Forelimb muscle (tissue), 1 donor: ENCODE results near the gene SLC35G1. TPM values are rescaled to one million over a fixed set of nuclear protein-coding genes. Genes with fewer than 3 reads are reported as not detected.

Source experiments
- DNase-seq: peaks from one replicate; pipeline ENCODE4 v3.0.0-alpha.2; 2013; ENCODE audit warnings: low read depth
- polyA plus RNA-seq: library from polyadenylated mRNA; unstranded; fragments of 120-200 nt; gene quantifications from one replicate; pipeline ENCODE4 v1.2.1, GENCODE V29; 2013; ENCODE audit not compliant: insufficient read length

SLC35G1 gene
- polyA plus RNA-seq, 1 donor: 3.6 TPM

DNA sequence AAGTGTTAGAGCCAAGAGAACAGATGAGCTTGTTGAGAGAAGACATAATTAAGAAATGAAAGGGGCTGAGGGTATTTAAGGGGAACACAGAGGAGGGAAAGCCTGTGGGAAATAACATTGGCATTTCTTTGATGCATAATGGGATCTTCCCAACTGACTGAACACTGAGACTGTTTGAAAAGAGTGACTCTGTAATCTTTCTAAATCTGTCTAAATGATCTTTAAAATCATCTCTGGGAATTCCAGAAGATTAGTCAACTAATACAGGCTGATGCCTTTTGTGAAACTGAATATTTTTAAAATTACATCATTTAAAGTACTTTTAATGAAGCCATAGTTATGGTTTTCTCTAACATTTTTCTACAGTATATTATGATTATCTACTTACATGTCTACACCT is 17.4 kb upstream of the SLC35G1 start:
- no peak for DNase-seq

DNA sequence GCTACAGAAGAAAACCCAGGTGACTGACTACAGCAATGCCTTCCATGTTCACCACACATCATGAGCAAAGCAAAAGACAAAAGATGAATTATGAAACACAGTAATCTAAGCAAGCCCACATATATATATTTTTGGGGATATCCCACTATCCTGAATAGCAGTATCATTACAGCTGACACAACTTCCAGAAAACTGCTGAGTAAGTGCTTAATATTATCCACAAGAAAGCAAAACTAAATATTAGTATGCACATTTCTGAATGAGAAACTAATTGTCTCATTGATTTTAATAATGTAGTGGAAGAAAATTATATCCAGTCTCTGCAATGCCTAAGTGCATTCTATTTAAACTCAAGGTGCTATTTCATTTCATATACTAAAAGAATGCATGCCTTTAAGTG is 14.5 kb upstream of the SLC35G1 start:
- DNase-seq: no peak

DNA sequence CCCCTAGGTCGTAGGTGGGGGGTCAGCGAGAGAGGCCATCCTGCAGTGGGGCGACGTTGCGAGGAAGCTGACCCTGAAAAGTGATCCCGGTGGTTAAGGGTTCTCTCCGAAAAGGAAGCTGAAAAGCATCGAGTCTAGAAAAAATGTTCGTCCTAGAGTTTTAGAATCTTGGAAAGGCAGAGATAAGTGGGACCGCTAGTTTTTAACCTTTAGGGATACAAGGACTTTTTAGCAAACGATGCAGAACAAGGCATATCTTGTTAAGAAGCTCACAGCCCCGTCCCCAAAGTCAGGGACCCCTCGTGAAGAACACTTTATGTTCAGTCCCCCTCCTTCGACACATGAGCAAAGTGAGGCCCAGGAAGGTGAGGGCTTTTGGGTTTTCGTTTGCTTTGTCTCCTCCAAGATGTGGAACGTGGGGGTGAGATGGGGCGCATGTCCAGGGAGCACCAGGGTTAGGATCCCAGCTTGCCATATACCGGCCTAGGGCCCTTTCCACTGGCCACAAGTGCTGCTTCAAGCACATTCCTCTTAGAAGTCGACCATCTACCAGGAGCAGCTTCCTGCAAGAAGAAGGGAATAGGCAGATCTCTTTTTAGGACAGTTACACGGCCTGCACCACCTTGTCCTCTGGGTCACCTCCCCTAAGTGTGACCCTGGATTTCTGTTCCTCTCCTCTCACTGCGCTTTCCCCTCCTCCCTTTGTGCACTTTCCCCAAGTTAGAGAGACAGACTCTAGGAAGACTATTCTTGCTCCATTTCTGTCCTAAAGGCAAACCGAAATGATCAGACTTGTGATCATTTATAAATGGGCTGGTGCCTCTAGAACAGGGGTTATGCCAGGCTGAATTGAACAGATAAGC is 969 bp downstream of the SLC35G1 start:
- no peak for DNase-seq

DNA sequence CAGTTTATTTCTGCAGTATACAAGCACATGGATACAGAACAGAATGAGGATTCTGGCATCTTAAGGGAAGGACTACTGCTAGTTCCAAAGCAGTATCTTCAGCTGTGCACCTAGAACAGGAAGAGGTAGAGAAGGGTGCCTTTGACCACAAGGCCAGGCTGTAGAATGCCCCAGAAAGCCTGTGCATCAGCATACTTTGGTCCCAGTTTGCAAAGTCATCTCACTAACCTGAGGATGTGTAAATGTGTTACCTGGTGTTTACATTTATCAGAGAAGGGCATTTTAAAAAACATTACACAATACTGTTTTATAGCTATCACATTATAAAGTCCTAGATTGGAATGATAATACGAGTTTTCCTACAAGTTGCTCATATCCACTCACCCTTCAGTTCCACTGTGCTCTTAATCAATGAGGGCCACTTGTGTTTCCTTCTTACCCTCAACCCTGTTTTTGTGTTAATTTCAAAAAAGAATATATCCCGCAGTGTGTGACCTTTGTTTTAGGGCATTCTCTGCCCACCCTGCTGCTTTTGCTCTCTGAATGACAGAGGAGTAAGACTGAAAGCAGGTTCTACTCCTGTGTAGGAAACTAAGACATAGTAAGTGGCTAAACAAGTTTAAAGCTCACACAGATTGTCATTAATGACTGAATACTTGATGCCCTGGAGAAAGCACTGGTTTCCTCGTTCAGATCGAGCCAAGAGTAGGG is 3.4 kb downstream of the SLC35G1 start:
- no peak for DNase-seq

DNA sequence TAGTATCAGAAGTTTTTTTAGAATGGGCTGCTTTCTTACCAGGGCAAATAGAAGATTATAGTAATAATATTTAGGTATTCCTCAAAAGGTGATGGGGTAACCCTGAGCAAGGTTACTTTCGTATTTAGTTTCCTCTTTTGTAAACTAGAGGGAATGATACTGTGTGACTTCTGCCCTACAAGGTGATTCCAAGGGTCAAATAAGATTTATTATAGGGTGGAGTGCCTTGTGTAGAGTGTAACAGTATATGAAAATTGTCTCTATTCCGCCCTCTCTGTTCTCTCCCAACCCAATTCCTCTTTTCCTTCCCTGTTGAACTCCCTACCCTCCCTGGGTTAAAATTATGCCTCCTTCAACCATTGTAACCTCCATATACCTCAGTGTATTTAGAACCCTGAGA is 5.3 kb downstream of the SLC35G1 start:
- DNase-seq: no peak

DNA sequence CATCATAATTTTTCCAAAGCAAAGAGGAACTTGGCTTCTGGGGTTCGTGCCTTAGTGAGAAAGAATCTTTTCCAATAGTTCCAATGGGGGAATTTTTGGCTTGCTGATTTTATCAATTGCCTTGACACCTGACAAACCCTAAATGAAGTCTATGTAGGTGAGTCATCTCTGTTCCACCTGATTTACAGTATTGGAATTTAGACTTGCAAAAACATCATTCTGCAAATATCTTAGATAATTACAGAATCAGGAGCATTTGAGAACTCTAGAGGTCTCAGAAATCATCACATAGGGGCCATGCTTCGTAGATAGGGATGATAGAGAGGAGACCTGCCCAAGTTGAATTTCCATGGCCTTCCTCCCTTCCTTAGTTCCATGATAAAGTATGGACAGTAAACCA is 9.3 kb downstream of the SLC35G1 start:
- no peak for DNase-seq

DNA sequence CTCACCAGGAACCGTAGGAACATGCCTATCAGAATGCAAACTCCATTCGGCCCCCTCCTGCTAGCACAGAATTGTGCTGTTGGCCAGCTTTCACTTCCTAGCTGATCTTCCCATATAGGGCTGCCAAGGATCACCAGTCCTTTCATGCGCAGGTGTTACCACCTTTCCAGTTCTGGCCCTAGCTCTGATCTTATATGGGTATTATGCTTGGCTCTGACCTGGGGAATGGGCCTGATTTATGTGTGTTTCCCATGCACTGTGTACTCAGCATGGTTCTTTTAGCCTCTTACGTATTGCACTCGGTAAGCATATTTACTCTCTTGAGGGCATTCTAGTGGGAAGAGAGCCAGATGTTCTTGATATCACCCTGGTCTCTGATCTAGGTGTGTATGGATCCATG is 11.1 kb downstream of the SLC35G1 start:
- DNase-seq: no peak

DNA sequence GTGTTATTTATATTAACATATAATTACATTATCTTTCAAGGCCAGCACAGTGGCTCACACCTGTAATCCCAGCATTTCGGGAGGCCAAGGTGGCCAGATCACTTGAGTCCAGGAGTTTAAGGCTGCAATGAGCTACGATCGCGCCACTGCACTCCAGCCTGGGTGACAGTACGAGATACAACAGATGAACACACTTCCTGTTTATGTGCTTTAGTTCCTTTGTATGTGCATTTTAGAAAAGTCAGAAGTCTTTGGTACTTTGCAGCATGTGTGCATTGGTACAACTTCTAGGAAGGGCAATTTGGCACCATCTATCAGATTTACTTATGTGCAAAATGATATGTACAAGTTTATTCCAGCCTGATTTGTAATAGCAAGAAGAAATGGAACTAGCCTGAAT is 13.3 kb downstream of the SLC35G1 start:
- DNase-seq: no peak

DNA sequence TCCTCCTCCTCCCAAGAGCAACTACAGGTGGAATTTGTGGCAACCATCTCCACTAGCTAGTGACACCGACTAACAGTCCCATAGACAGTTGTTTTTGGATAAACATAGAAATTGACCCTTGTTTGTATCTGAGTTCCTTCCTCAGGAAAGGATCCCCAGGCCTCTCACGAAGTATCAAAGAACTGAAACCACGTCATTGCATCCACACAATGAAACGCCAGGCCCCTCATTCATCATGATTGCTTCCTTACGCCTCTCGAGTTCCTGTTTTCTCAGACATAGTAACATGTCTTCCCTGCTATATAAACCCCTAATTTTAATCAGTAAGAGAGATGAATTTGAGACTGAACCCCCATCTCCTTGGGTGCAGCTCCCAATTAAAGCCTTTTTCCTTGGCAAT is 18.1 kb downstream of the SLC35G1 start:
- no peak for DNase-seq

DNA sequence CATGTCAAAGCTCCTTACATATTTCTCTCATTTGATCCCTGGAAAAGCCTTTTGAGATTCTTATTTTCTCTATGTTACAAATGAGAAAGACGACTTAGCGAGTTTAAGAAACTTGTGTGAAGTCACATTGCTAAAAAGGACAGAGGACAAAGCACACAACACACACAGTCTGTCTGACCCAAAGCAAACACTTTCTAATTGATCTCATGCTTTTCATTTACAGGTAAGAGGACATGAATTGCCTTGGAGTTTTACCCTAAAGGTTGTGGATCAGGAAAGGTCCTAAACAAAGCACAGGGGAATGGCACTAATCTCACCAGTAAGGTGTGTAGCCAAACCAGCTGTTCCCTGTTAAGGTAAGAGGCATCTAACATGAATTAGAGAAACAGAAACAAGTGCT is 18.7 kb downstream of the SLC35G1 start:
- no peak for DNase-seq

DNA sequence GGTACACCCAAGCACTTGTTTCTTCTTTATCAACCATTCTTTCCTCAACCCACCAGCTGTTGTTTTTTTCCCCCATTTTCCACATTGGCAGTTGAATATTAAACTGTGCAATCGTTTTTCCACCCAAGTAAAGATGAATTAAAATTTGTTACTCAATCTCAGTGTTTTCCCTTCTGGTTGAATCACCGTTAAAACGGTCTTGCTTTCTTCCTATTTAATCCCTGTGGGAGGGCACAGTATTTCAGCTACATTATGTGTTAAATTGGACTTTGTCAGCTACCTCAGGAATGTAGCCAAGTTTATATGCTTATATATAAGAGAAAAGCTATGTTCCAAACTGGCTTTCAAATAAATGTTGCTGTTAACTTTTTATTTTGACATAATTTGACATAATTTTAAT is 19.9 kb downstream of the SLC35G1 start:
- no peak for DNase-seq

DNA sequence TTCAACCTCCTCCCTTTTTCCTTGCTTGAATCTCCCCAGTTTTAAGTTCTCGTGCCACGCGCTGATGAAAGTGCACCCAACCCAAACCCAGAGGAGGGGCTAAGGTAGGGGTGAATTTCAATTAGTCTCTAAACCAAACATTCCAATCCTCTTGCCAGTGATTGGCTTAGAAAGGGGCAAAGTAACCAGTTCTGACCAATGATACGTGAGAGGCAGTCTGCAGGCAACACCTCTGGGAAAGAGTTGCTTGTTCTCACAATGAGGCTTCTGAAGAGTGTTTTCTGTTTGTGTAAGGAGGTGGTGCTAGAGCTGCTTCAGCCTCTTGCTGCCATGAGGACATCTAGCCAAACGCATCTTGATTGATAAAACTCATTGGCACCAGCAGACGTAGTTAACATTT is 21.8 kb downstream of the SLC35G1 start:
- no peak for DNase-seq

DNA sequence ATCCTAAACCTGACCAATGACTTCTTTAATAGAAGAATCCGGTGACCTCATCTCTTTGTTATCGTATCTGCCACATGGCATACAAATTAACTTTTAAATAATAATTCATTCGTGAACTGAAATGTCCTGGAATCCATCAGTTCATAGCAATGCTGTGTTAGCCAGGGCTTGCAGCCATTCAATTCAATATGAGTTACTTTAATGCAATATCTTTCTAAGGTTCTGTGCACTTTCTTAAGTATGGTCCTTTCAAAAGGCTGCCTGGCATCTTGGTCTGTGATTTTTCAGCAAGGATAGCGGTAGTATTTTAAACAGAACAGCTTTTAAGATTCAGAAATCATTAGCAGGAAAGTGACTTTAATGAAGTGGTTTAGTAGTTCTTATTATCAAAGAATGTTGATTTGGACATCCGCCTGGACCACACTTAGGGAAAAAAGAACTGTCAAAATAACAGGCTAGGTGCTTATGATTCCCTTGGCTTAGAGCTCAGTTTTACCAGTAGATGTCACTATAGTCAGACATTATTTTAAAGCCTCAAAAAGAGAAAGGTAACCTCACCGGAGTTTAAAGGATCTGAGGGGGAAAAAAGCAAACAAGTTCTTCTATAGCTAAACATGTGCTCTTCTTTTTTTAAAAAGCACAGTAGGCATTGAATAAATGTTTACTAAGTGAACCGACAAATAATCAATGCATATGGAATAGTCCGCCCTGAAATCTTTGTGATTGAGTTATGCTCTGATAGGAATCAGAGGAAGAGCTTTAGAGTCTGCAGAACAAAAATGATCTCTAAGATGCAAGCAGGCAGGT is 22.7 kb downstream of the SLC35G1 start:
- no peak for DNase-seq

DNA sequence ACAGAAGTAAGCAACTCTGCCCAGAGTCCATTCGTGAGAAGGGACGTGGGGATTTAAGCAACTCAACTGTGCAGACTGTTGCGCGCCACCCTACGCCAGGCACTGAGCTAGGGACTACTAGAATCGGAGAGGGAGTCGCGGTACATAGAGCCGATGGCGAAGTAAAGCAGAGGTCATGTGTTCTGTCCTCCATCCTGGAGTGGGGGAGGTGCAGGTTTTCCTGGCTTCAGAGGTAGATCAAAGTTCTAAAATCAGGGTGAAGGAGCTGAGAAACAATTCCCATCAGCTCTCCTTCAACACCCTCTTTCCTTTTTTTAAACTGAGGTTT is 23.2 kb downstream of the SLC35G1 start:
- DNase-seq: no peak

DNA sequence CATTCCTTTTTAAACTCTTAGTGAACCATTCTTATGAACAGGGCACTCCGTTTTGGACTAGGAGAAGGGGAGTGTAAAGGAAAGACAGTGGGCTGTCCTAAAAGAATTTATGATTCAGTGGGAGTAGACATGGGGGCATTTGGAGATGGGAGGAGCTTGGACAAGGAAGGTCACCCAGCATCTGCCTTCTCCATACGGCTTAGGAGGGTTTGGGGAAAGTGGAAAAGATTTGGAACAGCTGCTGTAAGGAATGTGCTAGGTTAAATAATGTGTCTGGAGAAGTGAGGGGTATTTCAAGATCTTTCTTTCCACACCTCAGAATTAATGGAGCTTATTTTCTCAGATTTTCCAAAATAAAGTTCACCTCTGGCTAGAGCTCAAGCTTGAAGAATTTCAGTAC is 24.0 kb downstream of the SLC35G1 start:
- no peak for DNase-seq

DNA sequence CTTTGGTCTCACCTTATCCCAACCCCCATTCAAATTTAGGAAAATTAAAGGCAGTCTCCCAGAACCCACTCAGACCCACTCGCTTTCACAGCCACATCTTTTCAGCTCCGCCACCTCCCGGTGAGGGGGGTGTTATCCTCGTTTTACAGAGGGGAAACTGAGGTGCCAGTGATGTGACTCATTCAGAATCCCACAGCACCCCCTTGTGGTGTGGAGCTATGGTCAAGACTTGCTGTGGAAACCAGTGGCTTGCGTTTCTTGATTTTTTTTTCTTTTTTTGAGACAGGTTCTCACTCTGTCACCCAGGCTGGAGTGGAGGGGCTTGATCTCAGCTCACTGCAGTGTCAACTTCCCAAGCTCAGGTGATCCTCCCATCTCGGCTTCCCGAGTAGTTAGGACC is 27.6 kb downstream of the SLC35G1 start:
- no peak for DNase-seq

DNA sequence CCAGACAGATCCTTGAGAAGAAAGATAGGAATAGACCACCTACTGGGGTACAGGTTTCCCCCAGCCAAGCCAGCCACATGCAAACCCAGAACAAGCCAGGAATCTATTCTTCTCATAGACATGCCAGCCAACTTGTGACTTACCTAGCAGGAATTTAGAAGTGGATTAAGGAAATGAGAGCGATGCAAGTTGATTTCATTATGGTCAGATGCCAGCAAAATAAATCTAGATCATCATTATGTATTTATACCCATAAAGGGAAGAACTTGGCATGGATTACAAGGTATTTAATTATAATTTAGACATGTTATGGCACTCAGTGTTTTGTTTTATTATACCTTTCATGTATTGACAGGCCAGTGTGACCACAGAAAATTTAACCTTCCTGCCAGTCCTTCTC is 32.8 kb downstream of the SLC35G1 start:
- no peak for DNase-seq

DNA sequence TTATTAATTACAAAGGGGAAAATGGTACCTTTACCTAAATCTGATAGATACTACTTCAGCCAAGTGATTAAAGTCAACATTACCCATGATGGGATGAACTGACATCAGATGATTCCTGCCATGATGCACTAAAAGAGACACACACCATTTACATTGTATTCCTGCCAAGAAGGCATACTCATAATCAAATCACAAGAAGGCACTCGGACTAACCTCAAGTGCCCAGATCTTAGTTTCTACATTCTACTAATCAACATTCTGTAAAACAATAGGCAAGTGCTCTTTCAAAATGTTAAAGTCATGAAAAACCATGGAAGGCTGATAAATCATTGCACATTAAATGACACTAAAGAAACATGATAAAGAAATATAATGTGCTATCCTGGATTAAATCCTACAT is 44.4 kb downstream of the SLC35G1 start:
- no peak for DNase-seq

DNA sequence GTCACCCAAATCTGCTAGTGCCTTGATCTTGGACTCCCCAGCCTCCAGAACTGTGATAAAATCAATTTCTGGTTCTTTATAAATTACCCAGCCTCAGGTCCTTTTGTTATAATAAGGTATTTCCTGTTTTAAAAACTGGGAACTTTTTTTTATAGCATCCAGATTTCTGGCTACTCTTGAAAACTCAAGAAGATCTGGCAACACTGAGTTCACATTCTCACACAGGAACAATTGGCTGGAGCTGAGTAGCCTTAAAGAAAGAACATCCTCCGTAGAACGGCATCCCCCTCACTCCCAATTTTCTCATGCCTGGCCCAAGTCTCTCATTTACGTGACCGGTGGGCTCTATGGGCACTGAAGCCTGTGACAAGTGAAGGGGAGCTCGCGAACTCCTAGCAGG is 47.1 kb downstream of the SLC35G1 start:
- no peak for DNase-seq

DNA sequence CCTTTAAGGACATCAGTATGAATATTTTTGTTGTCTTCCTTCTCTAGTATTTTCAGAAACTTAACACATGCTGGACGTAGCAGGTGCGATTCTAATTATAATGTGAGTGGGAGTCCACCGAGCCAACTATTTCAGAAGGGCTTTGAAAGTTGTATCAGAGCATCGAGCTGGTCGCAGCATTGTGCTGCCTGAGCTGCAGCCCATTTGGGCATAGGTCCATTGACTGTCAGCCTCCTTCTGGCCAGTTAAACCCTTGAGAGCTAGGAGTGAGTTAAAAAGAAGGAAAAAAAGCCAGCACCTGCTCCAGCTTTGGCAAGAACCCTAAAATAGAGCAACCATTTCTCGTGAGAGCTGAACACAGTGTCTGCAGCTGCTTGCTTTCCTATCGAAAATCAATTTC is 47.8 kb downstream of the SLC35G1 start:
- no peak for DNase-seq

DNA sequence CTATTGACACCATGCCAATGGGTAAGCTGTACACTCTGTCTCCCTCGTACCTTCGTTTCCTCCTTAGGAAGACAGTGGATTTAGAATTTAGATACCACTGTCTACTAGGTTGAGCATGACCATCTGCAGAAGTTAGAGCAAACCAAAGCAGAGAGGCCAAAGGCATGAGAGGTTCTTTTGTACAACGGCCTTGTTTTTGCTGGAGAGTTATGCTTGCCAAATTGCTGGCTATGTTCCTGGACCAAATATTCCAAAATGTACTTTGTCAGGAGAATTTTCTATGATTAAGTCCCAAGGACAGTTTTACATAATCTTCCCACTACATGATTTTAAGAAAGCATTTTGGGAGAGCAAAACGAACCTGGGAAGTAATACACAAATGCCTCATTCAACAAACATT is 52.0 kb downstream of the SLC35G1 start:
- DNase-seq: no peak

DNA sequence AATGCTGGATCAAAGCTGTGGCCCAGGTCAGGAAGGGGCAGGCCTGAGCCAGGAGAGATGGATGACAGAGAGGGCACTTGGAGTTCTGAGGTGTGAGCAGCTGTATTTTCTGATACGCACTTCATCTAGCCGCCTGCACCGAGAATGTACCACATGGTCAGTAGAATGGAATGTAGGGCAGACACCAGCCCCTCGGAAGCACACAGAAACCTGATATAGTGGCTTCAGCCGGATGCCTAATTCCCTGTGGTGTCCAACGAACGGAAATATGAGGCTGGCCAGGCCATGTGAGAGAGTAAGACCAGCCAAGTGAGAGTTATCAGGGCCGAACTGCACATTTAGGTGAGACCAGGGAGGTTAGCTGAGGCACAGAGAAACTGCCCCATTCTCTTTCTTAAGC is 53.3 kb downstream of the SLC35G1 start:
- no peak for DNase-seq

DNA sequence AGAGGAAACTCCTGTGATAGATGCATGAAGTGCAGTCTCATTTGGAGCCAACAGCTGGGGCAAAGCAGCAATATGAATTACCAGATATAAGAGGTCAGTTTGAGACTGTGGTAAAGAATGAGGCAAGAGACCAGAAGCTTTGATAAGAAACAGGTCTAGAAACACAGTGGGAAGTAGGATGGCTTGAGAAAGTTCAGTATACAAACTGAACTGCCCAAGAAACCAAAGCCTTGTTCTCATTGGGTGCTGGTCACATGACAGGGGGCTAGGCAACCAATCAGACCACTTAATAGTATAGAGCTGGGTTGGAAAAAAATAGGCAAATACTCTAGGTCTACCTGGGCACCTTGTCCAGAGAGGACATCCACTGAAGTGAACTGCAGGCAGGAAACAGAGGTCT is 53.7 kb downstream of the SLC35G1 start:
- no peak for DNase-seq
